NOMO-1 treated with DMSO at 0.1 percent for 48 hours (cell line): ENCODE data around the gene ZNF583.

Experiments
- DNase-seq: peaks from one replicate; lab custom pipeline; 2025; ENCODE audit not compliant: unreplicated experiment; lab: John Stamatoyannopoulos, UW

ZNF583 gene

DNA sequence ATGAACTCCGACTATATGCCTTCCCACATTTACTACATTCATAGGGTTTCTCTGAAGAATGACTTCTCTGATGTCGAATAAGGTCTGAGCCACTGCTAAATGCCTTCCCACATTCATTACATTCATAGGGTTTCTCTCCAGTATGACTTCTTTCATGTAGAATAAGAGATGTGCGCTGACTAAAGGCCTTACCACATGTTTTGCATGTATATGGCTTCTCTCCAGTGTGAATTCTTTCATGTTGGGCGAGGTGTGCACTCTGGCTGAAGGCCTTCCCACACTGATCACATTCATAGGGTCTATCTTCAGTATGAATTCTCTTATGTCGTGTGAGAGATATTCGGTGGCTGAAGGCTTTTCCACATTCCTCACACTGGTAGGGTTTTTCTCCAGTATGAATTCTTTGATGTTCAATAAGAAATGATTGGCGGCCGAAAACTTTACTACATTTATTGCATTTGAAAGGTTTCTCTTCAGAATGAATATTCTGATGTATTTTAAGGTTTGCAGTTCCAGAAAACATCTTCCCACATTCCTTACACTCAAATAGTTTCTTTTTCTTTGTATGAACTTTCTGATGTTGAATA lies 37.2 kb downstream of the ZNF583 start:
- DNase-seq: no peak

DNA sequence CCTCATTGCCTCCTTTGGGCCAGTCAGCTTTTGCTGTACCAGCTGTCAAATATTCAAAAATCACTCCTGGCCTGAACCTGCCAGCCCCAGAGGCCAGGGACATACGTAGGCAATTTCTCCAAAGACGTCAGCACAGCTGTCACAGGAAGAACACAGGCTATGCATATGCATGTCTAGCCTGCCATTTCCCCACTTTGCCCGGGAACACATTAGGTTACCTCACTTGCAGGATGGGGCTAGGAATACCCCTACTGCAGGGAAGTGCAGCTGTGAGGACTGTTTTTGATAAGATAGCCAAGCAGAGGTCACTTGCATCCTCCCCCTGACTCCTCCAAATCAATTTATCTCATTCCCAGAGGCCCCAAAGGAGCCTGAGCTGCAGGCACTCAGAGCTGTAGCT lies 70.2 kb downstream of the ZNF583 start:
- DNase-seq: no peak

DNA sequence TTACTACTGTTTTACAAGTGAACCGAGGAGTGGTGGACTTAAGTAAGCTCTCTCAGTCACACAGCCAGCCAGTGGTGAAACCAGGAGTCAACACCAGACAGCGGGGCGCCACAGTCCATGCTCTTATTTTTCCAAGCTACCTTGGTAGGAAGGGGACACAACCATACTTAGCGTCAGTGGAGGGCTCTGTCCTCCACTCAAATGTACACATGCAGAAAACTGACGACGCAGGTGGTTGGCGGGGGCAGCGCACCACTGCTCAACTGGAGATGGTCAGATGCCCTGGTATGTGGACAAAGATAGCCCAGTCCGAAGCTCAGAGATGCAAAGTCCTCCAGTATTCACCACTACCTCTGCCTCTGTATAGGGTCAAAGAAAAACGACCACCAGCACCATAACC lies 72.0 kb downstream of the ZNF583 start:
- no peak for DNase-seq
